ENCODE measurements around the gene SLC7A6.

SLC7A6 gene

GRCh38 chr16:68247400-68247799 lies 16.9 kb upstream of the SLC7A6 start:
- TF ChIP-seq CTCF (IDR thresholded peaks at IDR 0.05; ENCODE audit: low read depth, low read length) (no peak), EZH2phosphoT487 (IDR thresholded peaks at IDR 0.05; ENCODE audit: low read depth) (no peak)
- H3K4me2 ChIP-seq (ENCODE audit: low read length), result no peak overlapping the region

GRCh38 chr16:68247932-68248331 lies 16.4 kb upstream of the SLC7A6 start:
- Histone ChIP-seq H4K20me1 (ENCODE audit: insufficient read depth, low read length) (no peaks in the 10 kb centered on the region), H3K27ac (ENCODE audit: low read length) (no peak overlapping the region), H3K79me2 (ENCODE audit: low read length) (no peaks in the 10 kb centered on the region), H3K36me3 (replicated peaks; ENCODE audit: low read depth, low read length) (no peaks in the 10 kb centered on the region), H3K9me3 (ENCODE audit: insufficient read depth, low read length) (no peaks in the 10 kb centered on the region), H3K4me3 (ENCODE audit: low read length) (no peak overlapping the region), H3K9ac (ENCODE audit: low read length) (no peak overlapping the region), H2AFZ (ENCODE audit: low read depth, low read length) (no peak overlapping the region), H3K27me3 (ENCODE audit: low read depth, low read length) (no peaks in the 10 kb centered on the region), H3K4me1 (ENCODE audit: low read length) (peaks cover 12% of the 10 kb centered on the region; the same call in 1 of the 2 replicates), H3K4me2 (ENCODE audit: low read length) (no peak overlapping the region)
- TF ChIP-seq EZH2phosphoT487 (IDR thresholded peaks at IDR 0.05; ENCODE audit: low read depth), result no peak
- no peak for TF ChIP-seq CTCF (IDR thresholded peaks at IDR 0.05; ENCODE audit: low read depth, low read length)

More at GRCh38 chr16:68247400-68247799, 16.9 kb upstream of the SLC7A6 start:
- H3K4me3 ChIP-seq (ENCODE audit: low read length), result no peak overlapping the region
- no peaks in the 10 kb centered on the region for H4K20me1 ChIP-seq (ENCODE audit: insufficient read depth, low read length)
- no peaks in the 10 kb centered on the region for H3K36me3 ChIP-seq (replicated peaks; ENCODE audit: low read depth, low read length)
- H3K27ac ChIP-seq (ENCODE audit: low read length), result no peak overlapping the region
- H2AFZ ChIP-seq (ENCODE audit: low read depth, low read length), result no peak overlapping the region
- H3K9me3 ChIP-seq (ENCODE audit: insufficient read depth, low read length), result no peaks in the 10 kb centered on the region
- no peaks in the 10 kb centered on the region for H3K27me3 ChIP-seq (ENCODE audit: low read depth, low read length)
- peaks cover 12% of the 10 kb centered on the region; the same call in 1 of the 2 replicates for H3K4me1 ChIP-seq (ENCODE audit: low read length)
- H3K79me2 ChIP-seq (ENCODE audit: low read length), result no peaks in the 10 kb centered on the region
- H3K9ac ChIP-seq (ENCODE audit: low read length), result no peak overlapping the region

- H4K20me1 ChIP-seq (ENCODE audit: insufficient read depth, low read length), result no peaks in the 10 kb centered on the region
- no peaks in the 10 kb centered on the region for H3K36me3 ChIP-seq (replicated peaks; ENCODE audit: low read depth, low read length)
- H3K79me2 ChIP-seq (ENCODE audit: low read length), result no peaks in the 10 kb centered on the region
- no peak overlapping the region for H2AFZ ChIP-seq (ENCODE audit: low read depth, low read length)
- peaks cover 10% of the 10 kb centered on the region; the same call in 1 of the 2 replicates for H3K4me1 ChIP-seq (ENCODE audit: low read length)
- no peaks in the 10 kb centered on the region for H3K27me3 ChIP-seq (ENCODE audit: low read depth, low read length)
- H3K9ac ChIP-seq (ENCODE audit: low read length), result no peak overlapping the region
- TF ChIP-seq CTCF (IDR thresholded peaks at IDR 0.05; ENCODE audit: low read depth, low read length), result no peak
- TF ChIP-seq EZH2phosphoT487 (IDR thresholded peaks at IDR 0.05; ENCODE audit: low read depth), result no peak
- H3K9me3 ChIP-seq (ENCODE audit: insufficient read depth, low read length), result no peaks in the 10 kb centered on the region
- no peak overlapping the region for H3K4me2 ChIP-seq (ENCODE audit: low read length)
- H3K4me3 ChIP-seq (ENCODE audit: low read length), result no peak overlapping the region
- H3K27ac ChIP-seq (ENCODE audit: low read length), result no peak overlapping the region
These were observed 15.0 kb upstream of the SLC7A6 start for GRCh38 chr16:68249371-68249770.

GRCh38 chr16:68250951-68251350 lies 13.4 kb upstream of the SLC7A6 start:
- no peak overlapping the region for H3K4me3 ChIP-seq (ENCODE audit: low read length)
- H3K27ac ChIP-seq (ENCODE audit: low read length), result no peak overlapping the region
- H2AFZ ChIP-seq (ENCODE audit: low read depth, low read length), result no peak overlapping the region
- H3K4me2 ChIP-seq (ENCODE audit: low read length), result no peak overlapping the region
- TF ChIP-seq CTCF (IDR thresholded peaks at IDR 0.05; ENCODE audit: low read depth, low read length), result no peak
- no peak for TF ChIP-seq EZH2phosphoT487 (IDR thresholded peaks at IDR 0.05; ENCODE audit: low read depth)
- peaks cover 3% of the 10 kb centered on the region; the same call in 1 of the 2 replicates for H3K4me1 ChIP-seq (ENCODE audit: low read length)
- no peaks in the 10 kb centered on the region for H3K36me3 ChIP-seq (replicated peaks; ENCODE audit: low read depth, low read length)
- H3K9me3 ChIP-seq (ENCODE audit: insufficient read depth, low read length), result no peaks in the 10 kb centered on the region
- no peaks in the 10 kb centered on the region for H4K20me1 ChIP-seq (ENCODE audit: insufficient read depth, low read length)
- no peak overlapping the region for H3K9ac ChIP-seq (ENCODE audit: low read length)
- no peaks in the 10 kb centered on the region for H3K27me3 ChIP-seq (ENCODE audit: low read depth, low read length)
- no peaks in the 10 kb centered on the region for H3K79me2 ChIP-seq (ENCODE audit: low read length)
